GM12892 (cell line): Measurements from ENCODE around the gene ARHGAP26.
"Not testable (repeated sequence)": the region's sequence is repeated elsewhere in the genome, so short reads cannot be mapped to it uniquely, and the experiment has no call there.

Experiments used
- DNase-seq: peaks from one replicate; pipeline ENCODE4 v3.0.0; 2011; ENCODE audit not compliant: insufficient read length
- FAIRE-seq: peaks from 2 replicates; lab custom pipeline; 2011; peaks lifted over from hg19 to GRCh38; lab: Jason Lieb, UNC
- POLR2A ChIP-seq: IDR thresholded peaks from 2 replicates; pipeline ENCODE4 v1.6.1; 2011; ENCODE audit warnings: low read depth, low read length, control low read depth
- POLR2AphosphoS5 ChIP-seq: IDR thresholded peaks from 2 replicates; pipeline ENCODE4 v1.6.1; 2011; ENCODE audit warnings: low read depth, low read length, control low read depth
- TAF1 ChIP-seq: IDR thresholded peaks from 2 replicates; pipeline ENCODE4 v1.6.1; 2011; ENCODE audit warnings: low read depth, mild to moderate bottlenecking, control low read depth, low read length, borderline replicate concordance

Gene ARHGAP26

DNA sequence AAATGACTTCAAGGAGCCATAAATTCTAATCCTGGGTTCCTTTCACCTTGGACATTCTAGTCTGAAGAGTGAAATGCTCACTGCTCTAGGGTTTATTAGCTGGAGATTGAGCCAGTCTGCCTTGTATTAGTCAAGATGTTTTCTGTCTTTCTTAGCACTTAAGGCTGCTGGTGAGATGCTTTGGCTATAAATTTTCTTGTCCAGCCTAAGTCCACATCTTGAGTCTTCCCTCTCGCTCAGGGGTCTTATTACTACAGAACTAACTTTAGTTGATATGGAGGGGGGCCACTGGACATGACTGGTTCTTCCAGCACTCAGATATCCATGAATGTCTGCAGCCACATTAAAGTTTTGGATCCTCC, 316.4 kb downstream of the ARHGAP26 start:
- DNase-seq (no peak), FAIRE-seq (no peak)
- TF ChIP-seq POLR2A (no peak), POLR2AphosphoS5 (no peak), TAF1 (no peak)

- DNase-seq (no peak), FAIRE-seq (no peak)
- no peak for TF ChIP-seq TAF1
- no peak for TF ChIP-seq POLR2AphosphoS5
- no peak for TF ChIP-seq POLR2A
Observed at GRCh38 chr5:143086908-143087637, 316.9 kb downstream of the ARHGAP26 start.

DNA sequence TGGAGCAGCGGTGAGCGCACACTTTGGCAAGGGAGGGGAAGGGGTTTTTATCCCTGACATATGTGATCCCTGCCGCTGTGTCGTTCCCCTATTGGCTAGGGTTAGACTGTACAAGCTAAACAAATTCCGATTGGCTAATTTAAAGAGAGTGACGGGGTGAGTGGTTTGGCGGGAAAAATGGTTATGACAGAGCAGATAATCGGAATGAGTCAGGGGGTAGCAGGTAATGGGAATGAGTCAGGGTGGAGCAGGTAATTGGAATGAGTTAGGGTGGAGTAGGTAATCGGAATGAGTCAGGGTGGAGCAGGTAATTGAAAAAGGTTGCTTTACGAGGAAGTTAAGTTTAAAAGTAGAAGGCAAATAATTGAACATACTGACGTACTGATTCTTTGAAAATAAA, 318.5 kb downstream of the ARHGAP26 start:
- not testable (repeated sequence) for DNase-seq, FAIRE-seq

DNA sequence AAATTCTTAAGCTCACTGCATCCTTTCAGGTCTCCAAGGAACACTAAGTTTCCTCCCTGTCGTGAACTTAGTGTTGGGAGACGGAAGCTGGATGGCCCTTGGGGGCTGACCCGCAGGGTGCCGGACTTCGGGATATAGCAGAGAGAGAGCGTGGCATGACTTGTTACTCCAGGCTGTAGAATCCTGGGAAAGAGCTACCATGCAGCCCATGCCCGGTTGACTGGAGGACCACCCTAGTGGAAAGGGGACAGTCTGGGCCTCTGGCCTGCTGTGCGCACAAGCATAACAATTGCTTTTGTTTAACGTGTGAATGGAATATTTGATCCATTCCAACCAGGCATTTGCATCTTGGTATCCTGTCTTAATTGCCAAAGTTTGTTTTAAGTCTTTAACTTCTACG, 319.9 kb downstream of the ARHGAP26 start:
- FAIRE-seq, DNase-seq: not testable (repeated sequence)

- FAIRE-seq, DNase-seq: not testable (repeated sequence)
Observed at GRCh38 chr5:143092711-143093451, 322.7 kb downstream of the ARHGAP26 start.

- no peak for TF ChIP-seq TAF1
- no peak; the same call in 1 of the 2 replicates for TF ChIP-seq POLR2AphosphoS5
- no peak for TF ChIP-seq POLR2A
- FAIRE-seq: peak; percentile 70
- DNase-seq: no peak
Observed at GRCh38 chr5:143093452-143094086, 323.4 kb downstream of the ARHGAP26 start.

DNA sequence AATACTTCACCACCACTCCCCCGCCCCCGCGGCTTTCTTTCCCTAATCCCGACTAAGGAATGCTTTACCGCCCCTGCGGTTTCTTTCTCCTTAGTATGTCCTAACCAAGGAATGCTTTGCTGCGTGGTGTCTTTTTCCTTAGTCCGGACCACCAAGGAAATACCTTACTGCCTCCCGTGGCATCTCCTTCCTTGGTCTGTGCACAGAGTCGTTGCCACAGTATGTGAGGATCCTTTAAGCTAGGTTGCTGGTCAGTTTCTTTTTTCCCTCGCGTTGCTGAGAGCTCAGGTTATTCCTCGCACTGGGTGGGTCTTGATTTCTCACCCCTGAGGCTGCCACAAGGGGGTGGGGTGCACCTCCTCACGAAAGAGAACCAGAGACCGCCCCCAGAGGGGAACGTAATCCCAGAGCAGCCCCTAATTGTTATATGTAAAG, 323.9 kb downstream of the ARHGAP26 start:
- no peak for TF ChIP-seq POLR2A
- FAIRE-seq (peak; percentile 94), DNase-seq (no peak)

DNA sequence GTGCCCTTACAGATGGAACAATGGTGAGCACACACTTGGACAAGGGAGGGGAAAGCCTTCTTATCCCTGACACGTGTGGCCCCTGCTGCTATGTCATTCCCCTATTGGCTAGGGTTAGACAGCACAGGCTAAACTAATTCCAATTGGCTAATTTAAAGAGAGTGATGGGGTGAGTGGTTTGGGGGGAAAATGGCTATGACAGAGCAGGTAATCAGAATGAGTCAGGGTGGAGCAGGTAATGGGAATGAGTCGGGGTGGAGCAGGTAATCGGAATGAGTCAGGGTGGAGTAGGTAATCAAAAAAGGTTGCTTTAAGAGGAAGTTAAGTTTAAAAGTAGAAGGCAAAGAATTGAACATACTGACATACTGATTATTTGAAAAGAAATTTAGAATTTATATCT, 324.4 kb downstream of the ARHGAP26 start:
- not testable (repeated sequence) for FAIRE-seq, DNase-seq

DNA sequence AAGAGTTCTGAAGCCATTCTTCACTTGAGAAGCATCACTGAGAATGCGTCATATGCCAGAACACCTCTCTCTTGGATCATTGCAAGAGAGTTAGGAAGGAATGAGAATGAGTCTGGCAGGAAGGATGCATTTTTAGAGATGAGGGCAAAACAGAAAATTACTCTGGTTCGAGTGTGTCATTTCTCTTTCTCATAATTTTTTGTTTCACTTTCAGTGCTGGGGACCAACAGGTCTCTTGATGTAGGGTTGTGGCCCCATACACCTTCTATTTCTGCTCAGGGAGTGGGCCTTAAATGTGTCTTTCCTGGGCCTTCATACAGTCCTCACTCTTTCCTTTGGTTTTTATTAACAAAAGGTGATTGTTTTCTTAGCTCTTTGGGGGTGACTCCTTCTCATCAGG, 330.9 kb downstream of the ARHGAP26 start:
- FAIRE-seq (peak; percentile 88), DNase-seq (peak; percentile 21)
- TF ChIP-seq TAF1 (no peak), POLR2AphosphoS5 (no peak), POLR2A (no peak)

GRCh38 chr5:143101725-143102386, 331.7 kb downstream of the ARHGAP26 start:
- FAIRE-seq (no peak), DNase-seq (no peak)

GRCh38 chr5:143102411-143102810, 332.2 kb downstream of the ARHGAP26 start:
- DNase-seq: no peak
- FAIRE-seq: no peak
- TF ChIP-seq POLR2A (no peak), POLR2AphosphoS5 (no peak)

More at GRCh38 chr5:143101725-143102386, 331.7 kb downstream of the ARHGAP26 start:
- TF ChIP-seq POLR2AphosphoS5 (no peak), TAF1 (no peak), POLR2A (no peak)

DNA sequence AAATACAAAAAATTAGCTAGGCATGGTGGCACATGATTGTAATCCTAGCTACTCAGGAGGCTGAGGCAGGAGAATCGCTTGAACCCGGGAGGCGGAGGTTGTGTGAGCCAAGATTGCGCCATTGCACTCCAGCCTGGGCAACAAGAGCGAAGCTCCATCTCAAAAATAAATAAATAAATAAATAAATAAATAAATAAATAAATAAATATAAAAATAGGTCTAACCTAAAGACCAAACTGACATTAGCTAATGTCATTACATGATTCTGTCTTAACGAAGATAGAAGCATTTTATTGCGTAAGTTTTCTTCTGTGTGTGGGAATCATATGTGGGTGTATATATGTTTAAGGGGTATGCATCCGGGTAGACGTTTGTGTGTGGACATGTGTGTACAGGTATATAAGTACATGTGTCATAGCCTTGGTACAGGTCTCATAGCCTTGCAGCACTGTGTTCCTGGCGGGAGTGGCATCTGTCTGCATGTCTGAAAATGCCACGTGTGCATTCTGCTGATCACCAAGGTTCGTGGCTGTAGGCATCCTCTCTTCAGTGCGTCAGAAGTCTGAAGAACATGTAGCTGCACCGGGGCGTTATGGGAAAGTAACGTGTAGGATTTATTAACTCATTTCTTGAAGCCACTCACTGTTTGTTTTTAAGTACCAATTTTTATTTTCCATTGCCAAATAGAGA, 335.2 kb downstream of the ARHGAP26 start:
- TF ChIP-seq TAF1: no peak
- TF ChIP-seq POLR2AphosphoS5: no peak
- TF ChIP-seq POLR2A: no peak
- no peak for DNase-seq
- FAIRE-seq: no peak
